ENCODE measurements around the gene PCGF1. TPM values are rescaled to one million over a fixed set of nuclear protein-coding genes. Genes with fewer than 3 reads are reported as not detected.

Gene PCGF1
- total and polyA plus RNA-seq, 2 of the 4 experiments (the other 2 are of a cell fraction), result 23.4 to 31.4 TPM

DNA sequence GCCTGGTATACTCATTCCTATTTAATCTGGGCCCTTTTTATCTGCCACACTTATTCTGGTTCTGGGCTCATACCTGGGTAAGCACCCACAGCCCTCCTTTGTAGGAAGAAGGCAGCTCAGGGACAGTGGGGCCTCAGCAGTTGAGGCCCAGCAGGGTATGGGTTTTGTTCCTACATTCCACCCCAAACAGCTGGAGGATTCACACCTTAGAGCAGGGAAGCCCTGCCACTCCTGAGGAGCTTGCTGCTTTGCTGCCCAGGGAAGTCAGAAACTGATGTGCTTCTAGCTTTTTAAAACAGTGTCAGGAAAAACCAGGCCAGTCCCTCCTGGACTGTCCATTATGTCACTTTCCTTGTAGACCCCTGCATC, 6.9 kb downstream of the PCGF1 start:
- dilution Hi-C loops (cut with HindIII; ENCODE audit: low sequenced_read_pairs, unreplicated experiment) (no loop called here), in situ Hi-C loops (cut with MboI; ENCODE audit: low sequenced_read_pairs) (no loop called here), intact Hi-C loops (cut with micrococcal nuclease) (no loop called here)
- Histone ChIP-seq H3K23ac (ENCODE audit: low read depth, low read length) (no peak overlapping the region), H3K36me3 (ENCODE audit: control insufficient read depth, insufficient read depth, low read length) (peaks cover 10% of the 10 kb centered on the region), H2AK9ac (replicated peaks; ENCODE audit: low read depth, low read length, poor library complexity) (no peak overlapping the region), H3K4me1 (ENCODE audit: control insufficient read depth, insufficient read depth, low read length) (peaks cover 15% of the 10 kb centered on the region), H3K18ac (ENCODE audit: low read depth, low read length) (no peak overlapping the region), H2BK20ac (ENCODE audit: low read depth, low read length) (no peak overlapping the region), H3K4ac (ENCODE audit: low read depth, low read length) (no peak overlapping the region), H2BK120ac (ENCODE audit: low read depth, low read length) (no peak overlapping the region), H3K9ac (ENCODE audit: low read depth, low read length) (no peak overlapping the region), H3K27ac (ENCODE audit: insufficient read depth, low read length) (no peak overlapping the region), H3K4me3 (ENCODE audit: insufficient read depth, low read depth, low read length) (no peak overlapping the region), H4K8ac (ENCODE audit: low read depth in 2 of 2, low read length in 2 of 2) (no peak overlapping the region), H2BK15ac (ENCODE audit: low read depth, low read length) (no peak overlapping the region), H2AFZ (replicated peaks; ENCODE audit: low read length, poor library complexity) (no peak overlapping the region), H3K4me2 (ENCODE audit: low read depth, low read length) (no peak overlapping the region), H2AK5ac (ENCODE audit: low read depth, low read length) (no peak overlapping the region), H3K56ac (ENCODE audit: extremely low read depth, insufficient read depth, low read length) (no peak overlapping the region), H4K5ac (ENCODE audit: low read depth, low read length) (no peak overlapping the region), H3K9me1 (ENCODE audit: insufficient read depth, low read length) (no peaks in the 10 kb centered on the region; the same call in 1 of the 2 replicates), H3K9me3 (ENCODE audit: control insufficient read depth, insufficient read depth, low read length) (no peaks in the 10 kb centered on the region), H4K20me1 (ENCODE audit: insufficient read depth, low read length) (no peaks in the 10 kb centered on the region), H3K14ac (replicated peaks; ENCODE audit: low read depth, low read length) (no peak overlapping the region), H2BK5ac (ENCODE audit: low read depth, low read length, poor library complexity, severe bottlenecking) (no peak overlapping the region), H3K79me1 (ENCODE audit: low read depth in 1 of 2, low read length in 2 of 2) (peaks cover 3 to 25% of the 10 kb centered on the region in 2 experiments; a peak in 3 of 4 replicates), H3K27me3 (ENCODE audit: control insufficient read depth, insufficient read depth, low read length) (peaks cover 38% of the 10 kb centered on the region), H4K91ac (ENCODE audit: insufficient read depth, low read depth, low read length) (no peak overlapping the region)
- no peak for DNase-seq
- CTCF ChIA-PET, result interaction anchor here (0.6 kb wide), 1 partner anchor 12 kb away, joined by 3 read pairs; no protein-coding TSS in a partner anchor
- no peak for ATAC-seq (ENCODE audit: low read depth)
- BruUV-seq (replicated peaks), result no TSS peak
- TF ChIP-seq SMC3 (IDR thresholded peaks at IDR 0.05; ENCODE audit: low read depth, low read length) (no peak), MAZ (IDR thresholded peaks at IDR 0.05; ENCODE audit: borderline replicate concordance, low read depth, low read length) (no peak), RFX5 (IDR thresholded peaks at IDR 0.05; ENCODE audit: low read depth, low read length) (no peak), FOS (IDR thresholded peaks at IDR 0.05; ENCODE audit: low read depth, low read length) (no peak), MXI1 (IDR thresholded peaks at IDR 0.05; ENCODE audit: borderline replicate concordance, low read depth, low read length) (no peak)
- TF ChIP-seq, protein P1, sequence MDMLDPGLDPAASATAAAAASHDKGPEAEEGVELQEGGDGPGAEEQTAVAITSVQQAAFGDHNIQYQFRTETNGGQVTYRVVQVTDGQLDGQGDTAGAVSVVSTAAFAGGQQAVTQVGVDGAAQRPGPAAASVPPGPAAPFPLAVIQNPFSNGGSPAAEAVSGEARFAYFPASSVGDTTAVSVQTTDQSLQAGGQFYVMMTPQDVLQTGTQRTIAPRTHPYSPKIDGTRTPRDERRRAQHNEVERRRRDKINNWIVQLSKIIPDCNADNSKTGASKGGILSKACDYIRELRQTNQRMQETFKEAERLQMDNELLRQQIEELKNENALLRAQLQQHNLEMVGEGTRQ (IDR thresholded peaks at IDR 0.05; ENCODE audit: low read depth, low read length), result no peak
- TF ChIP-seq, protein P2, sequence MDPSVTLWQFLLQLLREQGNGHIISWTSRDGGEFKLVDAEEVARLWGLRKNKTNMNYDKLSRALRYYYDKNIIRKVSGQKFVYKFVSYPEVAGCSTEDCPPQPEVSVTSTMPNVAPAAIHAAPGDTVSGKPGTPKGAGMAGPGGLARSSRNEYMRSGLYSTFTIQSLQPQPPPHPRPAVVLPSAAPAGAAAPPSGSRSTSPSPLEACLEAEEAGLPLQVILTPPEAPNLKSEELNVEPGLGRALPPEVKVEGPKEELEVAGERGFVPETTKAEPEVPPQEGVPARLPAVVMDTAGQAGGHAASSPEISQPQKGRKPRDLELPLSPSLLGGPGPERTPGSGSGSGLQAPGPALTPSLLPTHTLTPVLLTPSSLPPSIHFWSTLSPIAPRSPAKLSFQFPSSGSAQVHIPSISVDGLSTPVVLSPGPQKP (IDR thresholded peaks at IDR 0.05; ENCODE audit: borderline replicate concordance, low read depth, low read length), result no peak
- POLR2A ChIA-PET (ENCODE audit: unreplicated experiment), result no interaction called here
